Stimulated activated CD8-positive, alpha-beta memory T cell treated with anti-CD3 and anti-CD28 coated beads, Interleukin-2, amount 100 ng/mL, for 1 hour (primary cell): ENCODE measurements around the gene TMEM191C.
"Not testable (repeated sequence)": the region's sequence is repeated elsewhere in the genome, so short reads cannot be mapped to it uniquely, and the experiment has no call there.

Experiments
- DNase-seq, 2 donors: peaks; one replicate each; pipeline ENCODE4 v3.0.0-alpha.2; 2020; ENCODE audit warnings: low read depth in 2 of 2

TMEM191C gene

DNA sequence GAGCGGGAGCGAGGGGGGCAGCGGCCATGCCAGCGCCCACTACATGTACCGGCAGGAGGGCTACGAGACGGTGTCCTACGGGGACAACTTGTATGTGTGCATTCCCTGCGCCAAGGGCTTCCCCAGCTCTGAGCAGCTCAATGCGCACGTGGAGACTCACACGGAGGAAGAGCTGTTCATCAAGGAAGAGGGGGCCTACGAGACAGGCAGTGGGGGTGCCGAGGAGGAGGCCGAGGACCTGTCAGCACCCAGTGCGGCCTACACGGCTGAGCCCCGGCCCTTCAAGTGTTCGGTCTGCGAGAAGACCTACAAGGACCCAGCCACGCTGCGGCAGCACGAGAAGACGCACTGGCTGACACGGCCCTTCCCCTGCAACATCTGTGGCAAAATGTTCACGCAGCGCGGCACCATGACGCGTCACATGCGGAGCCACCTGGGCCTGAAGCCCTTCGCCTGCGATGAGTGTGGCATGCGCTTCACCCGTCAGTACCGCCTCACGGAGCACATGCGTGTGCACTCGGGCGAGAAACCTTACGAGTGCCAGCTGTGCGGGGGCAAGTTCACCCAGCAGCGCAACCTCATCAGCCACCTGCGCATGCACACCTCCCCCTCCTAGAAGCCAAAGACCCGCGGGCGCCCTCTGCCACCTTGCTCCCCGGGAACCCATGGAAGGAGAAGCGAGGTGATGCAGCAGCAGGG lies 20.9 kb upstream of the TMEM191C start:
- no peak for DNase-seq

DNA sequence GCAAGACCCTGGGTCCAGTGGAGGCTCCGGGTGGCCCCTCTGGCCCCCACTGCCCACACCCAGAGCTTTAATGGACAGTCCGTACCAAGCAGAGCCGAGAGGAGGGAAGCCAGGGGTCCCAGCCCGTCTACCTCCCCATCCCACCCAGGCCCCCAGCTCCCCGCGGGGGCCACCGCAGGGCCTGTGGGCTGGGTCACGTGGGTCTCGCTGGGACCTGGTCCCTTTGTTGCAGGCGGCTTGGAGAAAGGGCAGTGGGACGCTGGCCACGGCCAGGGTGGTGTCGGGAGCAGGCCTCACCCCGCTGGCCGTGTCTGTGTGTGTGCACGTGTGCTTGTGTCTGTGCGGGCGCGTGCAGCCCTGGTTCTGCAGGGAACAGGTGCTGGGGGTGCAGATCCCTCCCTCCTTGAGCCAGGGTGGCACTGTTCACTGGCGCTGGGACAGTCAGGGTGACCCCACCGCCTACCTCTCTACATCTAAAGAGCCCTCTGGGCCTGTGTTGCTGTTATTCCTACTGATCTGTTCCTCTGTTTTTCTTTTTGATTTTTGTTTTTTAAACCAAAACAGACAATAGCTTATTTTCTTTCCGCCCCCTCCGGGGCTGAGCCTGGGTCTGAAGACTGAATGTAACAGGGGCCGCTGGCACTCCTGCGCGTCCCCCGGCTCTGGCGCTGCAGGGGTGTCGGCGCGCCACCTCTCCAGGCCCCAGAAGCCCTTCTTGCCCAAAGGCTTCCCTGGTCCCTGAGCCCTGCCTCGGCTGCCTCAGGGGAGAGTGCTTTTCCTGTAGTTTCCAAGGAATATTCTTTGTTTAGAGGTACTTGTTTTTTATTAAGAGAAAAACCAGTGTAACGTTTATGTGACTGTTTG lies 20.1 kb upstream of the TMEM191C start:
- DNase-seq: no peak

DNA sequence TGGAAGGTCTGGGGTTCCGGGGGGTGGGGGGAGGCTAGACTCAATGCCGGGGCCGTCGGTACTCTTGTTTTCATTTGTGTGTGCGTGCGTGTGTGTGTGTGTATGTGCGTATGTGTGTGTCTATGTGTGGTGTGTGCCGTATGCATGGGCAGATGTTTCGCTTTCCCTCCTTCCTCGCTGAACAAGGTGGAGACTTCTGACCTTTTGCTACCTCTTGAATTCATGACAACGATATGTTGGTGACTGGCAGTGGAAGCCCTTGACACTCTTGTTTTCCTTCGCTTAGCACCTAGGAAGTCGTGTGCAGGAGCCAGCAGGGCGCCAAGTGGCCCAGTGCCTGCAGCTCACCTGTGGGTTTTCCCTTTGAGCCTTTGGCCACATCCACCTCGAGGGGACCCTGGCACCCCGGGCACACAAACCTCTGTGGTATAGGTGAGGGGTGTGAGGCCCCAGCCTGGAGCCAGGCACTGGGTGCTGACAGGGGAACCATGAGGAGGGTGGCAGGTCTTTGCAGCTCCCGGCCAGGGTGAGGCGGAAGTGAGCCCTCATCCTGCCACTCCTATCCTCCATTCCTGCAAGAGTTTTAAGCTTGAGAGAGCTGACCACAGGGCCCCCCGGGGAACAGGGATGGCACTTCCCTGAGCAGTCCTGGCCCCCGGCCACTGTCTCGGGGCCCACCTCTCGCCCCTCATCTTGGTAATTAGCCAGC lies 19.3 kb upstream of the TMEM191C start:
- DNase-seq: no peak

DNA sequence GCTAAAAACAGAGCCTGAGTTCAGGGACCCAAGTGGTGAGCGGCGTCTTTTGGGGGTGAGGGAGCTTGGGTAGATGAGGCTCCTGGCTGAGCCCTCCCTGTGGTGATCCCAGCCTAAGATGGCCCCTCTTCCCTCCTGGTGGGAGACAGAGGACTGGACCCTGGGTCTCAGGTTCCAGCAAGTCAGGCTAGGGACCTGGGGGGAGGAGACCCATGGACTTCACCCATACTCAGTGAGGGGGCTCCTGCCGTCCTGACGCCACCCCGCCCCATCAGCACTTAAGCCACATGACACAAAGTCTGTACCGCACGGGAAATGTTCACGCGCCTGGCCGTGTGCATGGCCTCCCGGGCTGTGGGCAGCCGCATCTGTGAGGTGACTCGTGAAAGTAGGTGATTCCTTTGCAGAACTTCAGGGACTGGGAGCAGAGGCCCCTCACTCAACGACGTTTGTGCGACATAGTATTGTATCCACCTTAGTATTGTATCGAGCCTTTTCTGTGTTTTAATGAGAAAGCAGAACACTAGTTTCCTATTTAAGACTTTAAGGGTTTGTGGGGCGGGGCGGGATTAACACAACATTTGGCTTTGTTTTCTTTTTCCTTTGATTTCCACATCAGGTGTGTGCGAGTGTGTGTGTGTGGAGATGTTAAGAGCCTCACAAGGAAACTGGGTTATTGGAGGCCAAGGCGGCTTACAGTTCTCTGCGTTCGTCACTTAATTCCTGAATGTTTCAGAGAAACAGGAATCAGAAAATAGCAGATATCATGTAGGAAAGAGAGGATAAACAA lies 18.4 kb upstream of the TMEM191C start:
- no peak for DNase-seq

DNA sequence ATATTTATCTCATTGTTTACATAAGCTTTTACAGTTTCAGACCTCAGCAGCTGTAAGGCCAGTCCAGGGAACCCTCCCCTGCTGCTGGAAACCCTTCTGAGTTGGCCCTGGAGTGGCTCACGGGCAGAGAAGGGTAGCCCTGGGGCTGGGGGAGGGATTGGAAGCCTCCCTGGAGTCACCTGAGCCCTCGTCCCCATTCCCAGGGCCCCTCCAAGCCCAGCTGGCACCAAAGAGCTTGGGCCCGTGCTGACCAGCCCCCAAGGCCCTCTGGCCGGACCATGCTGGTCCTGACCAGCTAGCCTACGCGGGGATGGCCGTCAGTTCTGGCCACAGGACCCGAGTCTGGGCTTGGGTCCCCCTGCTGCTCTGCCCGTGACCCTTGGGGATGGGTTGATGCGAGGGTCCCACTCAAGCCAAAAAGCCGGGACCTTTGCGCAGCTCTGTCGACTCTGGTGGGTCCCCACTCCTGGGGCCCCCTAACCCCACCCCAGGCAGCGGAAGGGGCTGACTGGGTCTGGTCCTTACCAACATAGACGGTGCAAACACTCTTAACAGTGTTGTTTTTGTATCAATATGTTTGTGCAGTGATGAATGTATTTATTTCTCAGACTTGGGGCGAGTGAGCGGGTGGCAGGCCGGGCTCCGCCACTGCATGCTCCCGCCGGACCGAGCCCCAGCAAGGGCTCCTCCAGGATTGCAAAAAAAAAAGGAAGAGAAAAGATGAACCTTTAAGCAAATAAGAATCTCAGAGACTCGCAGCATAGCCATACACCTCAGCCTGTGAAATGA lies 17.5 kb upstream of the TMEM191C start:
- DNase-seq: no peak

DNA sequence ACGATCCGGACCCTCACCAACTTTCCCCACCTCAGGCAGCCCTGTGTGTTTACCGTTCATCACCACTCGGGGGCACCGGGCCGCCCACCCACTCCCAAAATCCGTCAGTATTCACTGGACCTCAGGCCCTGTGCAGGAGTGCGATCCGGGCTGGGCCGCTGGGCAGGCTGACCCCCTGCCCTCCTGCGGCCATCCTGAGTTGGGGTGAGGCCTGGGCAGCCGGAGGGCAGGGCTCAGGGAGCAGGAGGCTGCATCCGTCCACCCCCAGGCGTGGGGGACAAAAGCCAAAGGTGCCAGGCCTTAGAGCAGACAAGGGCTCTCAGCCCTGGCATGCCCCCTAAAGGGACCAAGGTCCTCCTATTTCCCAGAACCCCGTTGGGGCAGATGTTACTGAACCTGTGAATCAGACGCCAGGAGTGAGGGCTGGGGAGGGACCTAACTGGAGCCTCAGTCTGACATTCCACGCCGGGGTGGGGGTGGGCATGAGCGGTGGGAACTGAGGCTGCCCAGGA lies 16.8 kb upstream of the TMEM191C start:
- DNase-seq: no peak

DNA sequence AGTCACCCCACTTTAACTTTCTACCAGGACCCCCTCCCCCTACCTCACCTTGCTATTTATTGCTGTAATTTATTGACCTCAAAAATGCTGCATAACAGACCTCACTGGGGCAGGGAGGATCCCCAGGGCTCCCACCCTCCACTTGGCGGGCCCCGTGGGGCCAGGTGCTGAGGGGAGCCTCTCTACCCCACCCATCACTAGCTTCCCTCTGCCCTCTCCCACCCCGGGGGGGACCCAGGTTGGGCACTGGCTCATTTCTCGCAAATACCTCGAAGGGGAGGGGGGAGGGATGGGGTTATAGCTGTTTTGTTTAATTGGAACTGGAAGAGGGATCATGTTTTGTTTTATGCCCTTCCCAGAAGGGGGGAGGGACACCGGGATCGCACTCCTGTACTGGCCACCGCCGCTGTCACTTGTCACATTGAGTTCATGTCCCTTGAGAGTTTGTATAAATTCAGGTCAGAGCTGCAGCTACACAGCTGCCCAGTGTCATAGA lies 16.3 kb upstream of the TMEM191C start:
- no peak for DNase-seq

DNA sequence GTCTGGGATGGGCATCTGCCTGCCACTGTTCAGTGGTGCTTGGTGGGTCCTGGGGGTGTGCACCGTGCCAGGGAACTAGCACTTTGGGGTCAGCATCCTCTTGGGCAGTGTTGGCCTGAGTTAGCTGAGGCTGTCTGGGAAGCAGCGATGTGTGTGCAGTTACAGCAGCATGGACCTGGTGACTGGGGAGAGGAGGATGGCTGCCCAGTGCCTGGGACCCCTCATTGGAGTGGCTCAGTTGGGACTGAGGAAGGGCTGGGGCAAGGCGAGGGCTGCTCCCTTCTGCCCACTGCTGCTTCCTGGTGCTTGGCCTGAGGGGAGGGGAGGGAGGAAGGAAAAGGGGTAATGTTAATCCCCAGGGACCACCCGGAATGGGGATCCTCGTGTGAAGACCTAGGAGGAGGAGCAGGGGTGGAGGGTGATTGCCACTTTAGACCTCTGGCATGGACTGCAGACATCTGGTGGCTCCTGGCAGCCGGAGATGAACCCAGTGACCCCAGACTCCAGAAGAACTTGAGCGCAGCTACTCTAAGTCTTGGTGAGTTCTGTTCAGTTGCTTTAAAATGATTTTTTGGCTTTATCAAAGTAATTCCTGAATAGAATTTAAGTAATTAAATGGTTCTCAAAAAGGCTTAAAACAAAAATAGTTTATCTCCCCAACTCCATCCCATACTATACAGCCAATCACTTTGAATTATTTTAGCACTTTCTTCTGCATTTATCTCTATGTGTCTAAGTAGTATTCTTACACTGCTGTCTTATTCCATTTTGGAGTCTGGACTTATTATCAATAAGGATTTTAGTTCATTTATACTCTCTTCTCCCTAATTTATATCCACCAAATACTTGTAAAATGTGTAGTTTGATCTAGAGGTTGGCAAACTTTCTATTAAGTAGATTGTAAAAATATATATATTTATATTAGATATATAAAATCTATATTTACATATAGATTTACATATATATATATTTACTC lies 15.4 kb upstream of the TMEM191C start:
- DNase-seq: no peak

DNA sequence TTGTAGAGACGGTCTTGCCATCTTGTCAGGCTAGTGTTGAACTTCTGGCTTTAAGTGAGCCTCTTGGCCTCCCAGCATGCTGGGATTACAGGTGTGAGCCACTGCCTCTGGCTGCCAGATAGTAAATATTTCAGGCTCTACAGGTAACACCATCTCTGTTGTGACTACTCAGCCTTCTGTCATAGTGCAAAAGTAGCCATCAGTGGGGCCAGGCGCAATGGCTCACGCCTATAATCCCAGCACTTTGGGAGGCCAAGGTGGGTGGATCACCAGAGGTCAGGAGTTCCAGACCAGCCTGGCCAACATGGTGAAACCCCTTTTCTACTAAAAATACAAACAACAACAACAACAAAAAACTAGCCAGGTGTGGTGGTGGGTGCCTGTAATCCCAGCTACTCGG lies 14.5 kb upstream of the TMEM191C start:
- not testable (repeated sequence) for DNase-seq

DNA sequence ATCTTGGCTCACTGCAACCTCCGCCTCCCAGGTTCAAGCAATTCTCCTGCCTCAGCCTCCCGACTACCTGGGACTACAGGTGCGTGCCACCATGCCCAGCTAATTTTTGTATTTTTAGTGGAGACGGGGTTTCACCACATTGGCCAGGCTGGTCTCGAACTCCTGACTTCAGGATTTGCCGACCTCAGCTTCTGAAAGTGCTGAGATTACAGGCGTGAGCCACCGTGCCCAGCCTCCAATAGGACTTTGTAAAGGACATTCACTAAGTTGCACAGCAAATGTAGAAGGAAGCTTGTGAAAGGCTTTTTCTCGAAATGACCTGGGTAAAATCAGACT lies 12.2 kb upstream of the TMEM191C start:
- not testable (repeated sequence) for DNase-seq

DNA sequence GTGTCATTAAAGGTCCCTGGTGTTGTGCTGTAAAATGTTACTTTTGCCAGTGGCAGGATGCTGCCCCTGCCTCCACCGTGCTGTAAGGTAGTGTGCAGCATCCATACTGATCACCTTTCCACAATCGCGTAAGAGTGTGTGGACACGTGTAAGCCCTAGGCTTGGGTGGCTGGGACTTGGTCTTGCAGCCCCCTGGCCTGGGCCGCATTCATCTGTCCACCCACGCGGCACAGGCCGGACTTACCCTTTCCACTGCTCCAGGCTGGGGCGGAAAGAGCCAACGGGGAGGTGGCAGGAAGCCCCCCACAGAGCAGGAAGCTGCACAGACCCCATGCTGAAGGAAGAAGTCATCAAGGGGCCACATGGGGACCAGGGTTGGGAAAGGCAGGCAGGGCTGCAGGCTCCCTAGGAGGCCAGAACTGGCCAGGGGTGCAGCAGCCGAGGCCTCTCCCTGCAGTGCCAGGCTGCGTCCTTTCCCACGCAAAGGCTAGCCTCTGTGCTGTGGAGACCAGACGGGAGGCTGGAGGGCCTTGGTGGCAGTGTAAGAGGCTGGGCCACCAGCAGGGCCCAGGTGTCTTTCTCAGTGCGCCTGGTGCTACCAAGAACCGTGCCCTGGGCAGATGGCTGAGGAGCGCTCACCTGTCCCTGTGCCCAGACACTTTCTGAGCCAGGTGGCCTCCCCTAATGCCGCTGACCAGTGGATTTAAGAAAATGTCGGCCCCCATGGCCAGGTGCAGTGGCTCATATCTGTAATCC lies 11.7 kb upstream of the TMEM191C start:
- no peak for DNase-seq

DNA sequence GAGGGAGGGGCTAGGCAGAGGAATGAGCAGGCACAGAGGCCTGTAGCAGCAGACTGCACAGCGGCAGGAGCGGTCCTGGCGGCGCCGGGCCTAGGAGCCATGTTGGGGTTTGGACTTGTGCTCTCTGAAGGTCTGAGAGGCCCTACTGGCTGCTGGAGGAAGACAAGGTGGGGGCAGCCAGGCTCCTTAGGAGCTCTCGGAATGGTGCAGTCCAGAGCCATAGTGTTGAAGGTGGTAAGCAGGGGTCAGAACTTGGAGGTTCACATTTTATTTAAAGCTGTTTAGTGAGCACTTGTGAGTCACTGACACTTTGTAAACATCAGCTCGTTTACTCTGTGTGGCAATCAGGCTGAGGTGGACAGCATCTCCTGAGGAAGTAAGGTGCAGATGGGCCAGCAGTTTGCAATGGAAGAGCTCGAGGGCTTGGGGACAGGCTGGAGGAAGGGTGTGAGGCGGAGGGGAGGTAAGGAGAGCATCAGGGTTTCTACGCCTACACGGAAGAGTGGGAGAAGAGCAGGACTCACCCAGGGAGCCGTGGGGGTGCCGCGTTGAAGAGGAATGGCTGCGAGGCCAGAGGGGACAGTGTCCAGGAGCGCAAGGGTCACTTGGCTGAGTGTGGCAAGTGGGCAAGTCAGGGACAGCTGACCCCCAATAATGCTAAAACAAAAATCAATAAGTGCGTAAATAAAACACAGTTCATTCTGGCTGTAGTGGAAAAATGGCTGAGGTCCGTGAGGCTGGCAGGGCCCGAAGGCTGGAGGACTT lies 10.0 kb upstream of the TMEM191C start:
- no peak for DNase-seq

DNA sequence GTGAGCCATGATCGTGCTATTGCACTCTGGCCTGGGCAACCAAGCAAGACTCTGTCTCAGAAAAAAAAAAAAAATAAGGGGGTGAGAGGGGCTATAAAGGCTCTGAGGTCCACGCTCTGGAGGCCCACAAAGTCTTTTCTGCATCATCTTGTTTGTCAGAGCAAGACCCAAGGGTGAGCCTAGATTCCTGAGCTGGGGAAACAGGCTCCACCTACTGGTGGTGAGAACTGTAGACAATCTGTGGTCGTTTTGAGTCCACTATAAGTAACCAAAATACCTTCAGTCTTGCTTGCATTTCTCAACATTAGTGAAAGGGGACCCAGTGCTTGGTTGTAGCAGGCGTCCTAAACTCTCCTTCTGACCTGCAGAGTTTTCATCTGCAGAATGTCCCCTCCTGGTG lies 4.5 kb upstream of the TMEM191C start:
- not testable (repeated sequence) for DNase-seq

DNA sequence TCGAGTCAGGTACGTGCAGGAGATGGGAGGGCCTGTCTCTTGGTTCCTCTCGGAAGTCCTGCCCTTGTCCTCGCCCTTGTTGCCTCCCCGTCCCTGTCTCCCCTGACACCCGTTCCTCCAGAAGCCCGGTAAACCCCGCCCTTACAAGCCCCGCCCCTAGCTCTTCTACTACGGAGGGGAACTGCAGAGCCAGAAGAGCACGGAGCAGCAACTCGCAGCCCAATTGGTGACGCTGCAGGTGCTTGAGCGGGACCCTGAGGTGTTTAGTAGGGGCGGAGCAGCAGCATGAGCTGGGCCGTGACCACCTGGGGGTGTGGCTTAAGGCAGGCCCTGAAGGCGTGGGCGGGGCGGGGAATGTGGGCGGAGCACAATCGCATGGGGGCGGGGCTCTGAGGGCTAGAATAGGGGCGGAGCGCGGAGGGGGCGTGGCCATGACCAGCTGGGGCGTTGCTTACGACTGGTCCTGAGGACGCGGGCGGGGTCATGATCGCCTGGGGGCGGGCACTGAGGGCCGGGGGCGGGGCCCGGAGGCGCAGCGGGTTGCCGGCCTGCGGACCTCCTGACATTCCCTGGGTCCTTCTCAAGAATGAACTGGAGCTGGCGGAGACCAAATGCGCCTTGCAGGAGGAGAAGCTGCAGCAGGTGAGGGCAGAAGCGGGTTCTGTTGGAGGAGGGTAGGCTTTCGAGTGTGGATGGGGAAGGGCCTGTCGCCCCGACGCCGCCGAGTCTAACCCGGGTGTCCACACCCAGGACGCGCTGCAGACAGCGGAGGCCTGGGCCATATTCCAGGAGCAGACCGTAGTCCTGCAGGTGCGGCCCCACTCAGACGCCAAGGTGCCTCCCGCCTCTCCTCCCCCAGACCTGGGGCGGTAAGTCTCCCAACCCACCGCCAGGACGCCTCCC lies 1.3 kb downstream of the TMEM191C start:
- peak; percentile 78 to 84 for DNase-seq

DNA sequence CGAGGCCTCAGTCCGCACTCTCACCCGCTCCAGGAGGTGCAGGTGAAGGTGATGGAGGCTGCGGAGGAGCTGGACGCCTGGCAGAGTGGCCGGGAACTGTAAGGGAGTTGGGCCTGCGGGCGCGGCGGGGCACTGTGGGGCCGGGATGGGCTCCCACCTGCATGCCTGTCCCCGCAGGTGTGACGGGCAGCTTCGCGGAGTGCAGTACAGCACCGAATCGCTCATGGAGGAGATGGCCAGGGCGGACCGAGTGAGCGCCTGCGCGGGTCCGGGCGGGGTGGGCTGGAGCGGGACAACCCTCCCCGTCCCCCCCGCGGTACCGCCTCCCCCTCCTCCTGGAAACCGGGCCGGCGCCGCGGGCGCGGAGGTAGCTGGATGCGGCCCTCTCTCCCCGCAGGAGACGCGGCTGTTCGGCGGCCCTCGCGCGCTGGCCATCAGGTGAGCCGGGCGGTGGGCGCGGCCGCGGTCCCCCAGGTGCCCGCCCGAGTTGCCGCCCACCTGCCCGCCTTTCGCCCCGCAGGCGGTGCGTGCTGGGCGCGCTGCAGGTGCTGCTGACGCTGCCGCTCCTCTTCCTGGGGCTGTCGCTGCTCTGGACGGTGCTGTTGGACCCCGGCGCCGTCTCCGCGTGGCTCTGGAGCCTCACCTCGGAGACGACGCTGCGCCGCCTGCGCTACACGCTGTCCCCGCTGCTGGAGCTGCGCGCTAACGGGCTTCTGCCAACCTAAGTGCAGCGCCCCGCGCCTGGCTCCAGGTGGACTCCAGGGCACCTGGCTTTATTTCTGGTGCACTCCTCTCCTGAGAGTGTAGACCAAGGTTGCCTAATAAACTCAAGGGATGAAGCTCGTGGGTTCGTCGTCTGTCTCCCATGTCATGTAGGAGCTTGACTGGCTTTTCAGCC lies 2.2 kb downstream of the TMEM191C start:
- DNase-seq: not testable (repeated sequence)

DNA sequence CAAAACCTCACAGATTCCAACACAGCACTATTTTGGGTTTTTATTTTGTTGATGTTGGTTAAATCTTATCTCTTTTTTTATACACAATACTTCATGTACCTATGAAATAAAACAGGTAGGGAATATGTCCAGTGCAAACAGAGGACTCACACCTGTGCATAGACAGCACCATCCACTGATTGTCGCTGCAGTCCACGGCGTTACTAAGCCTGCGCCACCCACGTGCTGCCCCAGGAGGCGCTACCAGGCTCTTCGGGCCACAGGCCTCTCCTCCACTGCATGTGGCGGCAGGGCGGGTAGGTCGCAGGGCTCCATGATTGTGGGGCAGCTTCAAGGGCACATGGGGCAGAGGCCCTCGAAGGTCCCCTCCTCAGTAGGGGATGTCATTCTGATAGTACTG lies 5.8 kb downstream of the TMEM191C start:
- not testable (repeated sequence) for DNase-seq
